CD4-positive, alpha-beta T cell (primary cell): ENCODE data around the gene TOMM22. TPM values are rescaled to one million over a fixed set of nuclear protein-coding genes. Genes with fewer than 3 reads are reported as not detected.

ENCODE experiments used
- ATAC-seq: fragments of 200-7000 bp; cut with Tn5 transposase; one replicate; pipeline ENCODE4 v1.10.0; 2022; ENCODE audit warnings: mild to moderate bottlenecking; ENCODE audit not compliant: poor library complexity
- CTCF ChIA-PET: fragments of 350-600 bp; sonication (Branson Sonifier 250); formaldehyde crosslinking; loops from one replicate; lab custom pipeline; 2021; ENCODE audit warnings: antibody characterized with exemption, inconsistent platforms; lab: Charles Lee
- POLR2A ChIA-PET: fragments of 350-600 bp; sonication (Branson Sonifier 250); formaldehyde crosslinking; loops from one replicate; lab custom pipeline; 2021; ENCODE audit warnings: antibody characterized with exemption, inconsistent platforms; lab: Charles Lee
- DNase-seq, 14 experiments: peaks; one replicate each; pipeline ENCODE4 v3.0.0-alpha.2; 2013 to 2020; ENCODE audit warnings: mixed read lengths in 2 of 14
- H3K27ac ChIP-seq, 2 donors: one replicate each; pipeline versions ENCODE4 v1.5.1 to v1.7.0; 2013; ENCODE audit warnings: low read length in 2 of 2, low read depth in 1 of 2, mild to moderate bottlenecking in 1 of 2
- H3K27me3 ChIP-seq, 2 experiments: 1 replicate in 1 of 2; 2 replicates in 1 of 2; pipeline versions ENCODE4 v1.6.1 to v1.7.0; 2013; ENCODE audit warnings: low read length in 2 of 2, control low read depth in 1 of 2, mild to moderate bottlenecking in 1 of 2, moderate library complexity in 1 of 2; ENCODE audit not compliant: insufficient read depth in 2 of 2, control insufficient read depth in 1 of 2
- H3K36me3 ChIP-seq: one replicate; pipeline ENCODE4 v1.6.1; 2013; ENCODE audit warnings: low read length, control low read depth; ENCODE audit not compliant: insufficient read depth
- H3K4me1 ChIP-seq: one replicate; pipeline ENCODE4 v1.6.1; 2013; ENCODE audit warnings: low read length, control low read depth; ENCODE audit not compliant: insufficient read depth
- H3K4me3 ChIP-seq: one replicate; pipeline ENCODE4 v1.5.1; 2013; ENCODE audit warnings: mild to moderate bottlenecking, low read length, moderate library complexity
- H3K9me3 ChIP-seq, 2 experiments: 1 replicate in 1 of 2; 2 replicates in 1 of 2; pipeline versions ENCODE4 v1.6.1 to v1.7.0; 2013; ENCODE audit warnings: low read length in 2 of 2, mild to moderate bottlenecking in 2 of 2, control low read depth in 1 of 2, moderate library complexity in 1 of 2; ENCODE audit not compliant: control insufficient read depth in 1 of 2, insufficient read depth in 1 of 2
- H3K27ac Mint-ChIP-seq: one replicate; pipeline ENCODE4 v1.8.0; 2020; ENCODE audit warnings: mixed read lengths
- H3K27me3 Mint-ChIP-seq: one replicate; pipeline ENCODE4 v1.8.0; 2021; ENCODE audit warnings: mixed read lengths
- H3K36me3 Mint-ChIP-seq: one replicate; pipeline ENCODE4 v1.8.0; 2021; ENCODE audit warnings: low read depth, mixed read lengths
- H3K4me1 Mint-ChIP-seq: one replicate; pipeline ENCODE4 v1.8.0; 2021; ENCODE audit warnings: low read depth, mixed read lengths
- H3K4me3 Mint-ChIP-seq: one replicate; pipeline ENCODE4 v1.8.0; 2020; ENCODE audit warnings: mild to moderate bottlenecking, mixed read lengths
- H3K9me3 Mint-ChIP-seq: one replicate; pipeline ENCODE4 v1.8.0; 2020; ENCODE audit warnings: mixed read lengths
- CTCF ChIP-seq: fragments of 200-600 bp; IDR thresholded peaks from one replicate; pipeline ENCODE4 v1.8.0; 2022; ENCODE audit warnings: antibody characterized with exemption, mild to moderate bottlenecking
- intact Hi-C, 2 experiments: fragments of 100-400 bp; cut with DNase I in 1 of 2; cut with micrococcal nuclease in 1 of 2; formaldehyde crosslinking; loops; one replicate each; pipeline versions ENCODE4 v1.15.1 to v1.9.0; 2023 to 2025; cut with DNase I, micrococcal nuclease
- total RNA-seq, 174 experiments: library from RNA in 2 of 174; stranded (reverse) in 2 of 174; gene quantifications; one replicate each; pipeline ENCODE4 v1.2.3 and lab custom pipeline; 2021 to 2026

Gene TOMM22
- total RNA-seq, 2 experiments from 2014 or later: 53.7 to 54.8 TPM

- H3K9me3 Mint-ChIP-seq: no peaks in the 10 kb centered on the region
- DNase-seq (peak in 11 of 14 experiments; percentile 5 to 61 (median 22)), ATAC-seq (peak; percentile 25)
- H3K4me1 Mint-ChIP-seq: peaks cover 23% of the 10 kb centered on the region
- H3K27ac Mint-ChIP-seq: peak overlapping the region; percentile 98
- Histone ChIP-seq H3K36me3 (no peaks in the 10 kb centered on the region), H3K27ac (peak overlapping the region; percentile 83 to 94), H3K4me3 (peak overlapping the region; percentile 86), H3K27me3 (no peaks in the 10 kb centered on the region), H3K9me3 (no peaks in the 10 kb centered on the region), H3K4me1 (peaks cover 19% of the 10 kb centered on the region)
- peak overlapping the region; percentile 97 for H3K4me3 Mint-ChIP-seq
- ChIA-PET CTCF (interaction anchor here (5.2 kb wide), 1 partner anchor 24 kb away, joined by 22 read pairs; the partner anchor contains the start of gene TOMM22), POLR2A (interaction anchor here (0.7 to 2.8 kb wide), 8 partner anchors 8 to 186 kb away, joined by 3 to 19 read pairs (median 4); partner anchors contain the start of genes GTPBP1 and TOMM22)
- TF ChIP-seq CTCF: no peak
- H3K36me3 Mint-ChIP-seq: peaks cover 4% of the 10 kb centered on the region
- no peaks in the 10 kb centered on the region for H3K27me3 Mint-ChIP-seq
- intact Hi-C loops: loop anchor here (2.0 to 10.0 kb wide), 6 partner anchors 44 to 382 kb away; partner anchors contain the start of genes DDX17 (in 1 of the 2), DMC1 (in 1 of the 2), DNAL4 (in 1 of the 2) and GTPBP1 (in 1 of the 2)
Measured at GRCh38 chr22:38657045-38657909, 24.5 kb upstream of the TOMM22 start.

- H3K27ac Mint-ChIP-seq: no peak overlapping the region
- Histone ChIP-seq H3K4me1 (no peaks in the 10 kb centered on the region), H3K9me3 (no peaks in the 10 kb centered on the region), H3K27me3 (no peaks in the 10 kb centered on the region), H3K27ac (no peak overlapping the region), H3K4me3 (no peak overlapping the region), H3K36me3 (peaks cover 20% of the 10 kb centered on the region)
- DNase-seq (no peak), ATAC-seq (no peak)
- H3K27me3 Mint-ChIP-seq: no peaks in the 10 kb centered on the region
- H3K4me3 Mint-ChIP-seq: no peak overlapping the region
- no peaks in the 10 kb centered on the region for H3K4me1 Mint-ChIP-seq
- intact Hi-C loops: no loop called here
- H3K36me3 Mint-ChIP-seq: peaks cover 31% of the 10 kb centered on the region
- ChIA-PET POLR2A (interaction anchor here (0.6 kb wide), 1 partner anchor 58 kb away, joined by 5 read pairs; no protein-coding TSS in a partner anchor), CTCF (no interaction called here)
- TF ChIP-seq CTCF: no peak
- no peaks in the 10 kb centered on the region for H3K9me3 Mint-ChIP-seq
Measured at GRCh38 chr22:38674888-38675287, 6.9 kb upstream of the TOMM22 start.

GRCh38 chr22:38675833-38676232, 5.9 kb upstream of the TOMM22 start:
- H3K9me3 Mint-ChIP-seq: no peaks in the 10 kb centered on the region
- Histone ChIP-seq H3K9me3 (no peaks in the 10 kb centered on the region), H3K4me1 (no peaks in the 10 kb centered on the region), H3K27me3 (no peaks in the 10 kb centered on the region), H3K36me3 (peaks cover 19% of the 10 kb centered on the region), H3K27ac (no peak overlapping the region), H3K4me3 (no peak overlapping the region)
- ATAC-seq: no peak
- no peak for DNase-seq
- H3K4me1 Mint-ChIP-seq: no peaks in the 10 kb centered on the region
- H3K4me3 Mint-ChIP-seq: no peak overlapping the region
- ChIA-PET POLR2A (interaction anchor here (0.7 kb wide), 1 partner anchor 1408 kb away, joined by 3 read pairs; no protein-coding TSS in a partner anchor), CTCF (no interaction called here)
- no peak for TF ChIP-seq CTCF
- intact Hi-C loops: no loop called here
- no peaks in the 10 kb centered on the region for H3K27me3 Mint-ChIP-seq
- peaks cover 26% of the 10 kb centered on the region for H3K36me3 Mint-ChIP-seq
- no peak overlapping the region for H3K27ac Mint-ChIP-seq
